HEK293T (cell line): Measurements from ENCODE around the gene ASCL5.

Experiments
- CTCF ChIA-PET: fragments of 350-600 bp; formaldehyde crosslinking; extraction: SDS; loops from one replicate; lab custom pipeline; 2021; ENCODE audit warnings: antibody characterized with exemption, inconsistent platforms; lab: Yijun Ruan, JAX
- POLR2A ChIA-PET: fragments of 350-600 bp; formaldehyde crosslinking; extraction: SDS; loops from one replicate; lab custom pipeline; 2020; ENCODE audit warnings: antibody characterized with exemption, inconsistent platforms; lab: Yijun Ruan, JAX
- DNase-seq: peaks from one replicate; pipeline ENCODE4 v3.0.0; 2012; ENCODE audit warnings: mixed read lengths; ENCODE audit errors: extremely low spot score
- ARNT ChIP-seq: fragments of 450-650 bp; IDR thresholded peaks from 2 replicates; pipeline ENCODE4 v1.6.1; 2017; ENCODE audit warnings: mild to moderate bottlenecking
- BHLHE40 ChIP-seq: fragments of 450-650 bp; IDR thresholded peaks from 2 replicates; pipeline ENCODE4 v1.6.1; 2016; ENCODE audit warnings: mild to moderate bottlenecking, moderate library complexity, borderline replicate concordance
- CTBP1 ChIP-seq: fragments of 450-650 bp; IDR thresholded peaks from 2 replicates; pipeline ENCODE4 v1.6.1; 2016; ENCODE audit warnings: borderline replicate concordance
- ELF4 ChIP-seq: fragments of 450-650 bp; IDR thresholded peaks from 2 replicates; pipeline ENCODE4 v1.6.1; 2017; ENCODE audit warnings: antibody characterized with exemption
- FOXA1 ChIP-seq: fragments of 450-650 bp; IDR thresholded peaks from 2 replicates; pipeline ENCODE4 v1.6.1; 2016; ENCODE audit warnings: mild to moderate bottlenecking
- FOXK2 ChIP-seq: fragments of 450-650 bp; IDR thresholded peaks from 2 replicates; pipeline ENCODE4 v1.6.1; 2016; ENCODE audit warnings: mild to moderate bottlenecking
- FOXM1 ChIP-seq: fragments of 450-650 bp; IDR thresholded peaks from 2 replicates; pipeline ENCODE4 v1.6.1; 2017; ENCODE audit warnings: mild to moderate bottlenecking, borderline replicate concordance
- HDGF ChIP-seq: fragments of 450-650 bp; IDR thresholded peaks from 2 replicates; pipeline ENCODE4 v1.6.1; 2017; ENCODE audit warnings: antibody characterized with exemption, borderline replicate concordance
- L3MBTL2 ChIP-seq: fragments of 450-650 bp; conservative IDR thresholded peaks from 2 replicates; pipeline ENCODE4 v1.6.1; 2016; ENCODE audit warnings: mild to moderate bottlenecking
- LEF1 ChIP-seq: fragments of 450-650 bp; IDR thresholded peaks from 2 replicates; pipeline ENCODE4 v1.6.1; 2017; ENCODE audit warnings: mild to moderate bottlenecking, borderline replicate concordance
- NFRKB ChIP-seq: fragments of 450-650 bp; IDR thresholded peaks from 2 replicates; pipeline ENCODE4 v1.6.1; 2016; ENCODE audit warnings: mild to moderate bottlenecking, moderate library complexity
- SP1 ChIP-seq: fragments of 450-650 bp; IDR thresholded peaks from 2 replicates; pipeline ENCODE4 v1.6.1; 2017
- SUZ12 ChIP-seq: fragments of 450-650 bp; IDR thresholded peaks from 2 replicates; pipeline ENCODE4 v1.6.1; 2016; ENCODE audit warnings: mild to moderate bottlenecking
- TARDBP ChIP-seq: fragments of 450-650 bp; IDR thresholded peaks from 2 replicates; pipeline ENCODE4 v1.6.1; 2016
- ZNF384 ChIP-seq: fragments of 450-650 bp; IDR thresholded peaks from 2 replicates; pipeline ENCODE4 v1.6.1; 2016
- TF ChIP-seq, protein P1 (sequence below): fragments of 450-650 bp; IDR thresholded peaks from 2 replicates; pipeline ENCODE4 v1.6.1; 2016

Gene ASCL5

GRCh38 chr1:201172326-201172725 is 45.3 kb upstream of the ASCL5 start:
- TF ChIP-seq L3MBTL2, result no peak
- no peak for TF ChIP-seq FOXK2
- TF ChIP-seq FOXA1, result no peak
- no peak for TF ChIP-seq SUZ12
- no peak for TF ChIP-seq BHLHE40
- TF ChIP-seq CTBP1, result no peak
- no peak for TF ChIP-seq ZNF384
- TF ChIP-seq LEF1, result no peak
- TF ChIP-seq ELF4, result no peak
- no peak for TF ChIP-seq TARDBP
- TF ChIP-seq SP1, result no peak
- TF ChIP-seq, protein P1, sequence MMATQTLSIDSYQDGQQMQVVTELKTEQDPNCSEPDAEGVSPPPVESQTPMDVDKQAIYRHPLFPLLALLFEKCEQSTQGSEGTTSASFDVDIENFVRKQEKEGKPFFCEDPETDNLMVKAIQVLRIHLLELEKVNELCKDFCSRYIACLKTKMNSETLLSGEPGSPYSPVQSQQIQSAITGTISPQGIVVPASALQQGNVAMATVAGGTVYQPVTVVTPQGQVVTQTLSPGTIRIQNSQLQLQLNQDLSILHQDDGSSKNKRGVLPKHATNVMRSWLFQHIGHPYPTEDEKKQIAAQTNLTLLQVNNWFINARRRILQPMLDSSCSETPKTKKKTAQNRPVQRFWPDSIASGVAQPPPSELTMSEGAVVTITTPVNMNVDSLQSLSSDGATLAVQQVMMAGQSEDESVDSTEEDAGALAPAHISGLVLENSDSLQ, result no peak
- no peak for TF ChIP-seq HDGF
- ChIA-PET CTCF (interaction anchor here (0.6 kb wide), 1 partner anchor 11 kb away, joined by 3 read pairs; no protein-coding TSS in a partner anchor), POLR2A (interaction anchor here (2.2 kb wide), 1 partner anchor 13 kb away, joined by 7 read pairs; no protein-coding TSS in a partner anchor)
- no peak for DNase-seq

GRCh38 chr1:201171063-201172036 is 44.4 kb upstream of the ASCL5 start:
- ChIA-PET CTCF (interaction anchor here (0.6 to 1.3 kb wide), 5 partner anchors 12 to 52 kb away, joined by 3 read pairs; no protein-coding TSS in a partner anchor), POLR2A (interaction anchor here (0.5 to 3.4 kb wide), 6 partner anchors 13 to 51 kb away, joined by 3 to 31 read pairs (median 5); partner anchors contain the start of gene TMEM9)
- DNase-seq, result peak; percentile 78
- TF ChIP-seq ZNF384 (peak; percentile 87), FOXM1 (peak; percentile 21; the same call in 1 of the 2 replicates), NFRKB (no peak)

- CTCF ChIA-PET, result interaction anchor here (0.7 to 1.3 kb wide), 5 partner anchors 14 to 51 kb away, joined by 3 to 4 read pairs (median 3); no protein-coding TSS in a partner anchor
- POLR2A ChIA-PET, result interaction anchor here (0.7 to 3.4 kb wide), 4 partner anchors 12 to 44 kb away, joined by 3 to 31 read pairs (median 8); partner anchors contain the start of gene TMEM9
- peak; percentile 97 for DNase-seq
- TF ChIP-seq CTBP1 (0 out of 2 replicates have a peak, but pooled peaks have one; percentile 10), HDGF (no peak), ZNF384 (no peak), L3MBTL2 (peak; percentile 52; the same call in 1 of the 2 replicates)
- TF ChIP-seq, protein P1, result peak; percentile 65
Observed at GRCh38 chr1:201170533-201171062, 43.6 kb upstream of the ASCL5 start.

- POLR2A ChIA-PET, result interaction anchor here (0.8 to 3.4 kb wide), 3 partner anchors 11 to 16 kb away, joined by 3 to 31 read pairs (median 7); partner anchors contain the start of gene TMEM9
- DNase-seq, result no peak
- CTCF ChIA-PET, result interaction anchor here (0.7 to 1.3 kb wide), 3 partner anchors 21 to 51 kb away, joined by 3 to 4 read pairs (median 3); no protein-coding TSS in a partner anchor
- TF ChIP-seq ZNF384, result no peak
- TF ChIP-seq, protein P1, result no peak
- TF ChIP-seq ARNT, result no peak
- TF ChIP-seq SUZ12, result no peak
- no peak for TF ChIP-seq FOXK2
- no peak for TF ChIP-seq L3MBTL2
- TF ChIP-seq FOXA1, result no peak
- no peak for TF ChIP-seq HDGF
- TF ChIP-seq NFRKB, result no peak
- TF ChIP-seq ELF4, result no peak
- no peak for TF ChIP-seq FOXM1
- no peak for TF ChIP-seq LEF1
- no peak for TF ChIP-seq BHLHE40
- no peak for TF ChIP-seq CTBP1
- no peak for TF ChIP-seq SP1
- no peak for TF ChIP-seq TARDBP
Observed at GRCh38 chr1:201169971-201170532, 43.1 kb upstream of the ASCL5 start.

DNA sequence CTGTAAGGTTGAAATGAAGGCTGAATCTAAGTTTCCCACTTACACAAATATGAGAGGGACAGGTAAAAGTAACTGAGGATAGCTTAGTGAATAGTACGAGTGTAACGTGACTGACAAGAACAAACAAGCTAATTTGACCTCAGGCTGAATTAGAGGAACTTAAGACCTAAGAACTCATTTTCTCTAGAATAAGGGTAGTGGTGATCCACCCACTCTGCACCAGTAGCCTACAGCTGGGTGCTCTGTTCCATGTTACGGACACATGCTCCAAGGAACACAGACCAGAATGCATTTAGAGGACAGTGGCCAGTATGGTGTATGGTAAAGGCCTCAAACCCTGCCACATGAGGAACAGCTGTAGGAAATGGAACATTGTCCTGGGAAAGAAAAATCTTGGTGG is 42.2 kb upstream of the ASCL5 start:
- POLR2A ChIA-PET, result interaction anchor here (0.8 to 3.4 kb wide), 2 partner anchors 15 kb away, joined by 3 to 31 read pairs; partner anchors contain the start of gene TMEM9
- DNase-seq, result no peak
- CTCF ChIA-PET, result no interaction called here
- TF ChIP-seq, protein P1, result no peak
- no peak for TF ChIP-seq BHLHE40
- no peak for TF ChIP-seq TARDBP
- TF ChIP-seq FOXK2, result no peak
- no peak for TF ChIP-seq ARNT
- no peak for TF ChIP-seq LEF1
- TF ChIP-seq L3MBTL2, result no peak
- TF ChIP-seq CTBP1, result no peak
- TF ChIP-seq SP1, result no peak
- TF ChIP-seq FOXM1, result no peak
- TF ChIP-seq NFRKB, result no peak
- no peak for TF ChIP-seq FOXA1
- no peak for TF ChIP-seq ELF4
- TF ChIP-seq SUZ12, result no peak
- TF ChIP-seq HDGF, result no peak
- no peak for TF ChIP-seq ZNF384
